HUES6 (cell line): ENCODE measurements around the gene STARD8.
"Not testable (repeated sequence)": the region's sequence is repeated elsewhere in the genome, so short reads cannot be mapped to it uniquely, and the experiment has no call there.

Experiments used
- H3K27ac ChIP-seq: 2 replicates; pipeline ENCODE4 v1.7.0; 2013; ENCODE audit warnings: low read depth, mild to moderate bottlenecking, low read length, inconsistent platforms
- H3K27me3 ChIP-seq: 2 replicates; pipeline ENCODE4 v1.6.1; 2013; ENCODE audit warnings: low read length; ENCODE audit not compliant: control insufficient read depth, insufficient read depth
- H3K36me3 ChIP-seq: 2 replicates; pipeline ENCODE4 v1.6.1; 2013; ENCODE audit warnings: low read length; ENCODE audit not compliant: control insufficient read depth, insufficient read depth
- H3K4me1 ChIP-seq: 2 replicates; pipeline ENCODE4 v1.6.1; 2013; ENCODE audit warnings: low read length; ENCODE audit not compliant: control insufficient read depth, insufficient read depth
- H3K4me3 ChIP-seq: 2 replicates; pipeline ENCODE4 v1.5.1; 2013; ENCODE audit warnings: low read depth, low read length
- H3K9ac ChIP-seq: one replicate; pipeline ENCODE4 v1.6.1; 2013; ENCODE audit warnings: mild to moderate bottlenecking, low read length
- H3K9me3 ChIP-seq: 2 replicates; pipeline ENCODE4 v1.6.1; 2013; ENCODE audit warnings: low read depth, low read length; ENCODE audit not compliant: control insufficient read depth, insufficient read depth

STARD8 gene

DNA sequence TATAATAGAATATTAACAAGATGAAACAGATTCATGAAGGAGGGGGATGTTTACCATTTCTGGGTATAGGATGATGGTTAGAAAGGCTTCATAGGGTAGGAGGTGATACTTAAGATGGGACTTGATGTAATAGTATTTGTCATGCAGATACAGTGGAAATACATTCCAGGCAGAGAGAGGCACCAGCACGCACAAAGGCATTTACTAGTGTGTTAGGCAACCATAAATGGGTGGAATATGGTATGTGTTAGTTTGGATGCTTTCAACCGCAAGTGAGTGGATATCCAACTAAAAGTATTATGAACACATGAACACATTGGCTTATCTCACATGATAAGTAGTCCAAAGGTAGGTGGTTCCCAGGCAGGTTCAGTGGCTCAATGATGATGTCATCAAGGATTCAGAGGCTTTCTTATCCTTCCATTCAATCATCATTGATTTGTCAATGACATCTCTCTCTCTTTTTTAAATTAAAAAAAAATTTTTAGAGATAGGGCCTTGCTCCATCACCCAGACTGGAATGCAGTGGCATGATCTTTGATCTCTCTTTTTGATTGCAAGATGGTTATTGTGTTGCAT, 12.7 kb upstream of the STARD8 start:
- Histone ChIP-seq H3K27ac (no peak overlapping the region), H3K27me3 (no peaks in the 10 kb centered on the region)

DNA sequence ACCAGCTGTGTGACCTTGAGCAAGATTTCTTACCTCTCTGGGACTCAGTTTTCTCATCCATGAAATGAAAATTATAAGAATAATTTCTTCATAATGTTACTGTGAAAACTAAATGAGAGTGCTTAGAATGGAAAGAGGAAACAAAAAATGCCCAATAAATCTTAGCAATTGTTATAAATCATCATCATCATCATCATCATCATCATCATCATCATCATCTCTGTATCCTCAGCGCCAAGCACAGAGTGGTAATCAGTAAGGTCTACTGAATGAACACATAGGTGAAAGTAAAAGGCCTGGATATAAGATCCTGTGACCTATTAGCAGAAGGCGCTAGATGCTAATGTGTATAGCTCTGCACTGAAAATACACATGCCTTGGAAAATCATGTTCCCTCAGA, 6.8 kb upstream of the STARD8 start:
- Histone ChIP-seq H3K4me1 (no peaks in the 10 kb centered on the region), H3K27ac (no peak overlapping the region), H3K9ac (no peak overlapping the region), H3K36me3 (no peaks in the 10 kb centered on the region), H3K27me3 (no peaks in the 10 kb centered on the region), H3K4me3 (no peak overlapping the region), H3K9me3 (peaks cover 4% of the 10 kb centered on the region; the same call in 1 of the 2 replicates)

More for the DNA sequence above, 12.7 kb upstream of the STARD8 start:
- H3K36me3 ChIP-seq = no peaks in the 10 kb centered on the region
- H3K4me1 ChIP-seq = no peaks in the 10 kb centered on the region
- H3K9ac ChIP-seq = no peak overlapping the region
- no peak overlapping the region for H3K4me3 ChIP-seq
- H3K9me3 ChIP-seq = peaks cover 9% of the 10 kb centered on the region; the same call in 1 of the 2 replicates

DNA sequence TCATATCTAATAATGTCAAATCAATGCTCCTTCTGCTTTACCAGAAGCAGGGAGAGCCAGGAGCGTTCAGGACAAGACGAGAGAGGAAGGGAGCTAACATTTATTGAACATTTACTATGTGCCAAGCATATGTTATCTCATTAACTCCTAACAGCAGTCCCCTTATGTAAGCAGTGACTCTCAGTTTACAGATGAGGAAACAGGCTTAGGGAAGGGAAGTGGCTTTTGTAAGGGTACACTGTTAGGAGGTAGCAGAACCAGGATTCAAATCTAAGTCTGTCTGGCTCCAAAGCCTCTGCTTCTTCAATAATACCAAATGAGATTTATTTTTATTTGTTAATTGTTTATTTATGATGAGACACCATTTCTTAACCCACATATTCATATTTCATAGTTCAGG, 2.6 kb upstream of the STARD8 start:
- H3K9ac ChIP-seq = no peak overlapping the region

DNA sequence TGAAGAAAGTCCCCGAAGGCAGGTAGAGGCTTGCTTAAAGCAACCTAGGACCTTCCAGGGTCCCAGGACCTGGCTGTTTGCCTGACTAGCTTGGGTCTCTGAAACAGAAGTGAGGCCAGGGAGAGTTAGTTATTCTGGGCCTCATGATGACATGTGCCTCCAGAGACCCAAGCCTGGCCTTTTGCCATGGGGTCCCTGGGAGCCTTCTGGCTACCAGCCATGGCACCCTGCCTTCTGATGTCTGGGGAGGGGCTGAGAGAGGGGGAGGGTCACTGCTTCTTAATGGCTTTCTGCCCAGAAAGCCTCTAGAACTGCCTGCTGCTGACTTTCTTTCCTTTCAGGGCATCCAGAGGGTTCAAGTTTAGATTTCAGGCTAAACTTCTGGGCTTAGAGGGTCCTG, 1.0 kb upstream of the STARD8 start:
- Histone ChIP-seq H3K9me3 (no peaks in the 10 kb centered on the region; the same call in 1 of the 2 replicates), H3K27me3 (peaks cover 17% of the 10 kb centered on the region), H3K36me3 (no peaks in the 10 kb centered on the region), H3K27ac (no peak overlapping the region), H3K9ac (no peak overlapping the region), H3K4me3 (no peak overlapping the region), H3K4me1 (peaks cover 34% of the 10 kb centered on the region)

More for the DNA sequence above, 2.6 kb upstream of the STARD8 start:
- Histone ChIP-seq H3K4me1 (peaks cover 30% of the 10 kb centered on the region), H3K9me3 (no peaks in the 10 kb centered on the region; the same call in 1 of the 2 replicates), H3K27me3 (peaks cover 17% of the 10 kb centered on the region), H3K36me3 (no peaks in the 10 kb centered on the region), H3K4me3 (no peak overlapping the region), H3K27ac (no peak overlapping the region)

DNA sequence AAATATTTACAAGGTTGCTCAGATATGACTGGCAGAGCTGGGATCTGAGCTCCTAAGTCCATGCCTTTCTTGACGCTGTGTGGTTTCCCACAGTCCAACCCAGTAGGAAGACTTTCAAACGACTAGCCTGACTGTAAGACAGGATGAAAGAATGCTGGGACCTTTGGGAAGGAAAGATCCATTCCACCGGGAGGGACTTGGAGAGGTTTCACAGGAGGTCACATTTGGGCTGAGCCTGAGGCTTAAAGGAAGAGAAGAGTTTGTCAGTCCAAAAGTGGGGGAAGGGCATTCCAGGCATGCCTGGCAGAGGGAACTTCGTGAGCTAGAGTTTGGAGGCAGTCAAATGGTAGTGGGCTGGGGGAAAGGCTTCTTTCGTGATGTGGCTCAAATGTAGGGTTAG, 1.5 kb downstream of the STARD8 start:
- H3K27me3 ChIP-seq = peaks cover 17% of the 10 kb centered on the region
- no peak overlapping the region for H3K9ac ChIP-seq
- H3K36me3 ChIP-seq = no peaks in the 10 kb centered on the region
- peaks cover 7% of the 10 kb centered on the region; the same call in 1 of the 2 replicates for H3K9me3 ChIP-seq
- peak overlapping the region; percentile 1; the same call in 1 of the 2 replicates for H3K4me3 ChIP-seq
- H3K27ac ChIP-seq = no peak overlapping the region; the same call in 1 of the 2 replicates
- H3K4me1 ChIP-seq = peaks cover 36% of the 10 kb centered on the region

DNA sequence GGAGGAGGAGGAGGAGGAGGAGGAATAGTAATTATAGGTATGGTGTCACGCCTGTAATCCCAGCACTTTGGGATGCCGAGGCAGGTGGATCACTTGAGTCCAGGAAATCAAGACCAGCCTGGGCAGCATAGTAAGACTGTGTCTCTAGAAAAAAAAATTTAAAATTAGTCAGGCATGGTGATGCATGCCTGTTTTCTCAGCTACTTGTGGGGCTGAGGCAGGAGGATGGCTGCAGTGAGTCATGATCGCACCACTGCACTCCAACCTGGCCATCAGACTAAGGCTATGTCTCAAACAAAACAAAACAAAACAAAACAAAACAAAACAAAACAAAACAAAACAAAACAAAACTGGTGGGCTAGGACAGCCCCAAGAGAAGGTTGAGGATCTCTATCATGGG, 3.0 kb downstream of the STARD8 start:
- Histone ChIP-seq H3K4me1 (peaks cover 36% of the 10 kb centered on the region), H3K36me3 (no peaks in the 10 kb centered on the region), H3K9ac (no peak overlapping the region), H3K27ac (no peak overlapping the region), H3K4me3 (no peak overlapping the region), H3K9me3 (peaks cover 7% of the 10 kb centered on the region; the same call in 1 of the 2 replicates), H3K27me3 (peaks cover 17% of the 10 kb centered on the region)

DNA sequence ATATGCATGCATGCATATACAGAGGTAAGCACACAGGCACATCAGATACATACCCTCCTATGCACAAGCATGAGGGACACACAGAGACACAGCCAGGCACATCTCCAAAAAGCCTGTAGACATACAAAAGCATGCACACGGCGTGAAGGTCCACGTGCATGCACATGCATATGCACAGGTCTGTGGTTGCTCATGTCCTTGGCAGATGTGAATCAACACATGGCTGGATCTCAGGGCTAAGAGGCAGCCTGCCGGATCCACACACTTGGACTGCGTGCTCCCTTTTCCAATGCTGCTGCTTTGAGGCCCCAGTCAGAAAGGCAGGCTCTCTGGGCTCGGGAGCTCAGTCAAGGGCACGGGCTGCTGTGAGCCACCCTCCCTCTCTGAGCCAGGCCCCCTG, 3.6 kb downstream of the STARD8 start:
- Histone ChIP-seq H3K36me3 (no peaks in the 10 kb centered on the region), H3K27ac (no peak overlapping the region), H3K9me3 (peaks cover 7% of the 10 kb centered on the region; the same call in 1 of the 2 replicates), H3K9ac (no peak overlapping the region), H3K4me1 (peaks cover 36% of the 10 kb centered on the region), H3K27me3 (peaks cover 16% of the 10 kb centered on the region), H3K4me3 (no peak overlapping the region)

DNA sequence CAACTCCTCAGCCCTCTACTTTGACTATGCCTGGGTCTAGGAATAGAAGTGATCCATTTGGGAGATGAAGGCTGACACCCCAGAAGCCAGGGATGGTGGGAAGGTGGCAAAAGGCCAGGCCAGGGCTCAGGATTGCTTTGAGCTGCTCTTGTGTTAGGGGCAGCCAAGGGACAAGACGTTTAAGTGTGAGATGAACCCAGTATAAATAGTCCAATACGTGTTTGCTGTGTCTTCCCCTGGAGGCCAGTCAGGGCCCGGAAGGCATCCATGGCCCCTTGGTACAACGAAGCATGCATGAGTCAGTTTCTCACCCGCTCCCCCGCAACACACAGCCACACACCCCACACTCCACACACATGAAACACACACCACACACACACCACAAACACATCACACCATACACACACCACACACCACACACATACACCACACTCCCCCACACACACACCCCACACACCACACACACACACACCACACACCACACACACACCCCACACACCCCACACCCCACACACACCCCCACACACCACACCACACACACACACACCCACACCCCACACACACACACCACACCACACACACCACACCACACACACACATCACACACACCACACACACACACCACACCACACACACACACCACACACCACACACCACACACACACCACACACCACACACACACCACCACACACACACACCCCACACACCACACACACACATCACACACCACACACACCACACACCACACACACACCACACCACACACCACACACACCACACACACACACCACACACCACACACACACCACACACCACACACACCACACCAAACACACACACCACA, 5.1 kb downstream of the STARD8 start:
- Histone ChIP-seq H3K27me3 (peaks cover 4% of the 10 kb centered on the region), H3K9me3 (peaks cover 8% of the 10 kb centered on the region; the same call in 1 of the 2 replicates), H3K27ac (no peak overlapping the region), H3K36me3 (no peaks in the 10 kb centered on the region), H3K4me3 (no peak overlapping the region), H3K9ac (no peak overlapping the region), H3K4me1 (peaks cover 24% of the 10 kb centered on the region)

DNA sequence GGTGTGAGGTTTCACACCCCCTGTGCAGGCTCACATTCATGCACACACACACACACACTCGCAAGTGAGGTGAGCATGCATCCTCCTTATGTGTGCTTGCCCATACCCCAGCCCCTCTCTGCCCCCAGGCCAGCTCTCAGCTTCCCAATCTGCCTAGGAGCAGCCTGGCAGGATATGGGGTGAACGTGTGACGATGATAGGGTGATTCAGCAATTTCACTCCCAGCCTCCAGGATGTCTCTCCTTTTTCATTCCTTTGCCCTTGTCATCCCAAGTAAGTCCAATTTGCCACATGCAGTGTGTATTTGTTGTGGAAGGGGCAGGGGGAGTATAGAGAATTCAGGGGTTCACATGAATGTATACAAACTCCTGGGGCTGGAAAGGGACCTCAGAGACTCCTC, 7.2 kb downstream of the STARD8 start:
- H3K27me3 ChIP-seq = no peaks in the 10 kb centered on the region
- H3K4me3 ChIP-seq = no peak overlapping the region
- no peaks in the 10 kb centered on the region for H3K36me3 ChIP-seq
- peaks cover 9% of the 10 kb centered on the region; the same call in 1 of the 2 replicates for H3K9me3 ChIP-seq
- H3K9ac ChIP-seq = no peak overlapping the region
- no peak overlapping the region for H3K27ac ChIP-seq
- H3K4me1 ChIP-seq = peaks cover 24% of the 10 kb centered on the region

DNA sequence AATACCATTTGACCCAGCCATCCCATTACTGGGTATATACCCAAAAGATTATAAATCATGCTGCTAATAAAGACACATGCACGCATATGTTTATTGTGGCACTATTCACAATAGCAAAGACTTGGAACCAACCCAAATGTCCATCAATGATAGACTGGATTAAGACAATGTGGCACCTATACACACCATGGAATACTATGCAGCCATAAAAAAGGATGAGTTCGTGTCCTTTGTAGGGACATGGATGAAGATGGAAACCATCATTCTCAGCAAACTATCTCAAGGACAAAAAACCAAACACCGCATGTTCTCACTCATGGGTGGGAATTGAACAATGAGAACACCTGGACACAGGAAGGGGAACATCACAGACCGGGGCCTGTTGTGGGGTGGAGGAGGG, 9.0 kb downstream of the STARD8 start:
- H3K9ac ChIP-seq, H3K4me3 ChIP-seq, H3K9me3 ChIP-seq: not testable (repeated sequence)

DNA sequence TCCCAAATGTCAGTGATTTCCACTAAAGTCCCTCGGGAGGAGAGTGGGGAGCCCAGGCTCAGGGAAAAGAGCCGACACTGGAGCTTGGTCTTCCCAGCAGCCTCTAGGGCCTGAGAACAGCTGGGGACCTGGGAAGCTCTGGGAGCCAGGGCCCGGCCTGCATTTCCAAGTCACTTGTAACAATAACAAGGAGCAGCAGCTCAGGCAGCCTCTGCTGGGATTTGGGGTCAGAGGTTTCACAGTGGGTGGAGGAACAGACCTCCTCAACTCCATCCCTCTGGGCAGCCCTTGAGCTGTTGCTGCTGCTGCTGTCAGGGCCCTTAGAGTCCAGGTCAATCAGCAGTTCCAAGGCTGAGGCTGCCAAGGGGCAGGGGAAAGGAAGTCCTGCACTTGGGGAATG, 11.1 kb downstream of the STARD8 start:
- peak overlapping the region; percentile 16; the same call in 1 of the 2 replicates for H3K27ac ChIP-seq
- no peak overlapping the region for H3K4me3 ChIP-seq
- no peaks in the 10 kb centered on the region for H3K36me3 ChIP-seq
- H3K27me3 ChIP-seq = no peaks in the 10 kb centered on the region
- peaks cover 32% of the 10 kb centered on the region for H3K4me1 ChIP-seq
- peaks cover 3% of the 10 kb centered on the region; the same call in 1 of the 2 replicates for H3K9me3 ChIP-seq
- peak overlapping the region; percentile 17 for H3K9ac ChIP-seq

More for the DNA sequence above, 9.0 kb downstream of the STARD8 start:
- H3K4me1 ChIP-seq = peaks cover 33% of the 10 kb centered on the region
- H3K27me3 ChIP-seq, H3K27ac ChIP-seq, H3K36me3 ChIP-seq: not testable (repeated sequence)
